GM23248 (cell line): ENCODE data around the gene PTH. TPM values are rescaled to one million over a fixed set of nuclear protein-coding genes. Genes with fewer than 3 reads are reported as not detected.

Source experiments
- DNase-seq: peaks from one replicate; pipeline ENCODE4 v3.0.0-alpha.2; 2015
- H2AFZ ChIP-seq: fragments of 200-600 bp; sonication (generic); 2 replicates; pipeline ENCODE4 v1.6.1; 2016; ENCODE audit warnings: antibody characterized with exemption
- H3F3A ChIP-seq: fragments of 200-600 bp; sonication (generic); 2 replicates; pipeline ENCODE4 v1.6.1; 2016; ENCODE audit warnings: mild to moderate bottlenecking, antibody characterized with exemption, mixed run types; ENCODE audit not compliant: insufficient read depth
- H3K27ac ChIP-seq: fragments of 200-600 bp; sonication (generic); 2 replicates; pipeline ENCODE4 v1.5.1; 2016; ENCODE audit warnings: mild to moderate bottlenecking
- H3K27me3 ChIP-seq: fragments of 200-600 bp; sonication (generic); replicated peaks from 2 replicates; pipeline ENCODE4 v1.6.1; 2016; ENCODE audit warnings: mild to moderate bottlenecking; ENCODE audit not compliant: insufficient read depth
- H3K36me3 ChIP-seq: fragments of 200-600 bp; sonication (generic); 2 replicates; pipeline ENCODE4 v1.6.1; 2016; ENCODE audit warnings: low read depth, mild to moderate bottlenecking
- H3K4me1 ChIP-seq: fragments of 200-600 bp; sonication (generic); 2 replicates; pipeline ENCODE4 v1.6.1; 2016; ENCODE audit warnings: mild to moderate bottlenecking; ENCODE audit not compliant: insufficient read depth
- H3K4me2 ChIP-seq: fragments of 200-600 bp; sonication (generic); one replicate; pipeline ENCODE4 v1.6.1; 2016; ENCODE audit warnings: mild to moderate bottlenecking; ENCODE audit not compliant: unreplicated experiment
- H3K4me3 ChIP-seq: fragments of 200-600 bp; sonication (generic); 2 replicates; pipeline ENCODE4 v1.5.1; 2016; ENCODE audit warnings: mild to moderate bottlenecking
- H3K79me2 ChIP-seq: fragments of 200-600 bp; sonication (generic); 2 replicates; pipeline ENCODE4 v1.6.1; 2016; ENCODE audit warnings: mild to moderate bottlenecking; ENCODE audit not compliant: insufficient read depth
- H3K9ac ChIP-seq: fragments of 200-600 bp; sonication (generic); 2 replicates; pipeline ENCODE4 v1.6.1; 2016; ENCODE audit warnings: mild to moderate bottlenecking
- H3K9me2 ChIP-seq: fragments of 200-600 bp; sonication (generic); 2 replicates; pipeline ENCODE4 v1.6.1; 2016; ENCODE audit warnings: mixed run types, mild to moderate bottlenecking, moderate library complexity; ENCODE audit not compliant: insufficient read depth
- H3K9me3 ChIP-seq: fragments of 200-600 bp; sonication (generic); one replicate; pipeline ENCODE4 v1.6.1; 2017; ENCODE audit warnings: low read depth
- H4K20me1 ChIP-seq: fragments of 200-600 bp; sonication (generic); 2 replicates; pipeline ENCODE4 v1.6.0; 2016; ENCODE audit not compliant: insufficient read depth
- EZH2 ChIP-seq: fragments of 200-600 bp; sonication (generic); IDR thresholded peaks from 2 replicates; pipeline ENCODE4 v1.6.1; 2018; ENCODE audit warnings: antibody characterized with exemption, mild to moderate bottlenecking; ENCODE audit not compliant: insufficient read depth, poor library complexity, severe bottlenecking
- EZH2phosphoT487 ChIP-seq: fragments of 200-600 bp; sonication (generic); IDR thresholded peaks from 2 replicates; pipeline ENCODE4 v1.6.1; 2018; ENCODE audit warnings: antibody characterized with exemption, moderate library complexity, mild to moderate bottlenecking, low read depth; ENCODE audit not compliant: insufficient read depth
- WGBS, 2 experiments: methylation state at CpG; one replicate each; pipeline ENCODE4 v1.1.6; 2015 to 2017; ENCODE audit warnings: low lambda C conversion rate in 2 of 2, low coverage in 1 of 2; ENCODE audit errors: missing lambda C conversion rate in 2 of 2; 5-methylcytosine and 5-hydroxymethylcytosine counted together
- in situ Hi-C: fragments of 300-500 bp; cut with MboI; formaldehyde crosslinking; loops from 2 replicates; pipeline ENCODE4 v1.15.0; 2020
- polyA plus RNA-seq: library from polyadenylated mRNA; unstranded; fragments of >200 nt; fragmentation: Nextera tagmentation; extraction: Ambion mirVana; gene quantifications from 2 replicates; pipeline ENCODE4 v1.2.1, GENCODE V29; 2016
- total RNA-seq: library from RNA; depleted of rRNA; stranded (reverse); fragments of >200 nt; shearing (Covaris generic); gene quantifications from 2 replicates; pipeline ENCODE4 v1.2.3, GENCODE V29; 2014

The PTH gene
- total and polyA plus RNA-seq, 2 experiments from 2014 or later, result not detected

DNA sequence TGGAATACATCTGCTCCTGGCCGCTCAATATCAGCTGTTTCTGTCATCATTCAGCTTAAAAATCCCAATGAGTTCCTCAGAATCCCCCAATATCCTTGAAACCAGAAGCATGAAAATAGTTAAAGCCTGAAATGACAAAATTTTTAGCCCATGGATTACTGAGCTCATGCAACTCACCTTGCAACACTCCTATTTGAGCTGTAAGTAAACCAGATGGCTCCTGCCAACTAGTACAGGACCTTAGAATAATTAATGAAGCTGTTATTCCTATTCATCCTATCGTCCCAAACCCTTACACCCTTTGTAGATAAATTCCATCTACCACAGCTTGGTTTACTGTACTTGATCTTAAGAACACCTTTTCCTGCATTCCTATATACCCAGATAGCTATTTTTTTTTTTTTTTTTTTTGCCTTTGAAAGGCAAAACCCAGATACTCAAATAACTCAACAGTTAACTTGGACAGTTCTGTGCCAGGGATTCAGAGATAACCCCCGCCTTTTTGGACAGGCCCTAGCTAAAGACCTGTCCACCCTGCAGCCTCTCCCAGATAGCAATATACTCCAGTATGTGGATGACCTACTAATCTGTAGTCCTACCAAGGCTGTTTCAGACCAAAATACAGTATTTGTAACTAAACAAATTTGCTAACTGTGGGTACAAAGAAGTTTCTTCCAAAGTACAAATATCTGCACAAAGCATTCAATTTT, 22.6 kb downstream of the PTH start:
- no peak overlapping the region for H3K4me2 ChIP-seq
- WGBS, 2 experiments, result 29 to 30% methylated on average over 3 of the region's 3 CpGs
- no peak overlapping the region for H3K27ac ChIP-seq
- H4K20me1 ChIP-seq, result no peaks in the 10 kb centered on the region
- H2AFZ ChIP-seq, result no peak overlapping the region
- in situ Hi-C loops, result no loop called here
- H3K27me3 ChIP-seq, result peaks cover 39% of the 10 kb centered on the region
- TF ChIP-seq EZH2 (no peak), EZH2phosphoT487 (no peak)
- H3K9ac ChIP-seq, result no peak overlapping the region
- H3F3A ChIP-seq, result no peaks in the 10 kb centered on the region
- H3K79me2 ChIP-seq, result no peaks in the 10 kb centered on the region
- DNase-seq, result no peak
- H3K9me3 ChIP-seq, result no peaks in the 10 kb centered on the region
- H3K4me1 ChIP-seq, result no peaks in the 10 kb centered on the region
- no peak overlapping the region for H3K4me3 ChIP-seq
- no peaks in the 10 kb centered on the region for H3K36me3 ChIP-seq
- no peaks in the 10 kb centered on the region for H3K9me2 ChIP-seq

- no peak for DNase-seq
- Histone ChIP-seq H3K9ac (no peak overlapping the region), H3K4me2 (no peak overlapping the region), H4K20me1 (no peaks in the 10 kb centered on the region), H3K4me3 (no peak overlapping the region), H3K4me1 (peaks cover 3% of the 10 kb centered on the region; the same call in 1 of the 2 replicates), H3K79me2 (no peaks in the 10 kb centered on the region), H3K27me3 (peaks cover 29% of the 10 kb centered on the region), H3K9me2 (no peaks in the 10 kb centered on the region), H3K36me3 (no peaks in the 10 kb centered on the region), H3K9me3 (no peaks in the 10 kb centered on the region), H3F3A (peaks cover 5% of the 10 kb centered on the region; the same call in 1 of the 2 replicates), H3K27ac (no peak overlapping the region), H2AFZ (no peak overlapping the region)
- in situ Hi-C loops, result no loop called here
- 30 to 32% methylated on average over 5 of the region's 5 CpGs for WGBS, 2 experiments
- no peak for TF ChIP-seq EZH2phosphoT487
- no peak for TF ChIP-seq EZH2
Measured at GRCh38 chr11:13468750-13469149, 27.0 kb downstream of the PTH start.

- in situ Hi-C loops, result no loop called here
- TF ChIP-seq EZH2 (no peak), EZH2phosphoT487 (no peak)
- peak; percentile 54 for DNase-seq
Measured at GRCh38 chr11:13465909-13466371, 29.9 kb downstream of the PTH start.

DNA sequence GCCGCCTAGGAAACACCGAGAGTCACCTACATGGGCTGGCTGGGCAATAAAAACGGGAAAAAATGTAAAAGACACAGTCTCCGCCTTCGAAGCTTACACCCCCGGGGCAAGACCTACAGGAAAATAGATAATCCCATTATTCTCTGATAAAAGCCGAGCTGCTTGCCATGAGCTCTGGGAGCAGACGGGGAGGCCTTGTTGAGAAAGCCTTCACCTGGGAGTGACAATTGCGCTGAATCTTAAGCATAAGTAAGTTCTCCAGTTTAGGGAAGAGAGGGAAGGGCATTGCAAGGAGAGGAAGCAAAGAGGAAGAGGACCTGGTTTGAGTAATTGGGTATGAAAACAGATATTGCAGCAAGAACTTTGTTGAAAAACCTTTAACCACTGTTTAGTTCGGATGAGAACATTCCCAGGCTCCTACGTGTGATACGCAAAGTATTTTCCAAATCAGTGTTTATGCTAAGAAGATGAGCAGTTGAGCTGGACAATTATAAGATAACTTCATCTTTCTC, 32.0 kb downstream of the PTH start:
- Histone ChIP-seq H3K4me3 (peak overlapping the region; percentile 92), H3K4me2 (peak overlapping the region; percentile 90), H2AFZ (peak overlapping the region; percentile 97), H3K79me2 (peaks cover 38% of the 10 kb centered on the region), H3K27ac (peak overlapping the region; percentile 64), H3F3A (peaks cover 5% of the 10 kb centered on the region), H4K20me1 (no peaks in the 10 kb centered on the region), H3K9me2 (no peaks in the 10 kb centered on the region), H3K4me1 (peaks cover 13% of the 10 kb centered on the region), H3K9ac (peak overlapping the region; percentile 87), H3K9me3 (no peaks in the 10 kb centered on the region), H3K27me3 (peaks cover 4% of the 10 kb centered on the region; the same call in 1 of the 2 replicates), H3K36me3 (no peaks in the 10 kb centered on the region)
- 31 to 35% methylated on average over 12 of the region's 12 CpGs for WGBS, 2 experiments
- in situ Hi-C loops, result no loop called here
- DNase-seq, result no peak
- TF ChIP-seq EZH2, result no peak
- no peak for TF ChIP-seq EZH2phosphoT487

More at GRCh38 chr11:13465909-13466371, 29.9 kb downstream of the PTH start:
- H3K4me2 ChIP-seq, result peak overlapping the region; percentile 22
- H2AFZ ChIP-seq, result 0 out of 2 replicates have a peak overlapping the region, but pooled peaks have one; percentile 67
- no peaks in the 10 kb centered on the region for H3K36me3 ChIP-seq
- no peak overlapping the region for H3K9ac ChIP-seq
- H3K9me3 ChIP-seq, result no peaks in the 10 kb centered on the region
- peaks cover 22% of the 10 kb centered on the region for H3K27me3 ChIP-seq
- H3K79me2 ChIP-seq, result peaks cover 19% of the 10 kb centered on the region
- peaks cover 13% of the 10 kb centered on the region for H3K4me1 ChIP-seq
- no peaks in the 10 kb centered on the region for H4K20me1 ChIP-seq
- WGBS, 2 experiments, result 1% methylated on average over 6 of the region's 6 CpGs
- no peaks in the 10 kb centered on the region for H3K9me2 ChIP-seq
- H3F3A ChIP-seq, result peaks cover 5% of the 10 kb centered on the region
- no peak overlapping the region for H3K4me3 ChIP-seq
- H3K27ac ChIP-seq, result no peak overlapping the region
